Peyer's patch (tissue), 4 donors: ENCODE data around the gene DVL3.

Source experiments
- CTCF ChIP-seq, 6 experiments: fragments of 450-650 bp in 4 of 6; fragments of 200-600 bp in 2 of 6; sonication (generic) in 1 of 6; IDR thresholded peaks; one replicate each; pipeline ENCODE4 v1.5.1; 2017 to 2019; ENCODE audit warnings: antibody characterized with exemption in 6 of 6, mild to moderate bottlenecking in 3 of 6, moderate library complexity in 1 of 6
- POLR2A ChIP-seq, 2 donors: fragments of 450-650 bp; IDR thresholded peaks; one replicate each; pipeline ENCODE4 v1.5.1; 2017; ENCODE audit warnings: antibody characterized with exemption in 2 of 2, mild to moderate bottlenecking in 2 of 2, moderate library complexity in 2 of 2

GRCh38 chr3:184174284-184174645, 19.1 kb downstream of the DVL3 start:
- TF ChIP-seq CTCF (IDR thresholded peaks at IDR 0.05) (no peak), POLR2A (IDR thresholded peaks at IDR 0.05) (no peak)
